ENCODE results near the gene ARPP21. TPM values are rescaled to one million over a fixed set of nuclear protein-coding genes. Genes with fewer than 3 reads are reported as not detected.

ARPP21 gene
- total and polyA plus RNA-seq, 9 donors: not detected

DNA sequence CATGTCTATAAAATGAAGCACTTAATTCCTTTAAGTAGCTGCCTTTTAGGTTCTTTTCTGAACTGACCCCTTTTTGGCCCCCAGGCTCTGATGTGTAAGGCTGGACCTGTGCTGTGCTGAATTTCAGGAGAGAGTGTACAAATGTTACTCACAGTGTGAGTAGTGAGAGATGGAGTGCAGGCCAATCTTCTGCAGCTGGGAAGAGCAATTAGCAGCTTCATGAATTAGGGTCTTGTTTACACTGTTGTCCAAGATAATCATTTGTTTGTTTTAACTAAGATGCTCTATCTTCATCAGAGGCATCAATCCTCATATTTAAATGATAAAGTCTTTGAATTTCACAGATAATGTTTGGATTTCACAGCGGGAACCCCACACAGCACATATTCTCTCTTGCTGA is 19.4 kb downstream of the ARPP21 start:
- intact Hi-C loops (cut with DNase I): no loop called here
- WGBS, 3 donors: 63 to 83% (median 75%) methylated on average over 1 of the region's 1 CpG
- no peaks in the 10 kb centered on the region for H3K9me3 ChIP-seq
- no peak overlapping the region for H3K27ac ChIP-seq
- H3K27me3 ChIP-seq: no peaks in the 10 kb centered on the region
- no peaks in the 10 kb centered on the region for H3K4me1 ChIP-seq (ENCODE audit: insufficient read depth)
- no peak for DNase-seq
- TF ChIP-seq, protein P1, sequence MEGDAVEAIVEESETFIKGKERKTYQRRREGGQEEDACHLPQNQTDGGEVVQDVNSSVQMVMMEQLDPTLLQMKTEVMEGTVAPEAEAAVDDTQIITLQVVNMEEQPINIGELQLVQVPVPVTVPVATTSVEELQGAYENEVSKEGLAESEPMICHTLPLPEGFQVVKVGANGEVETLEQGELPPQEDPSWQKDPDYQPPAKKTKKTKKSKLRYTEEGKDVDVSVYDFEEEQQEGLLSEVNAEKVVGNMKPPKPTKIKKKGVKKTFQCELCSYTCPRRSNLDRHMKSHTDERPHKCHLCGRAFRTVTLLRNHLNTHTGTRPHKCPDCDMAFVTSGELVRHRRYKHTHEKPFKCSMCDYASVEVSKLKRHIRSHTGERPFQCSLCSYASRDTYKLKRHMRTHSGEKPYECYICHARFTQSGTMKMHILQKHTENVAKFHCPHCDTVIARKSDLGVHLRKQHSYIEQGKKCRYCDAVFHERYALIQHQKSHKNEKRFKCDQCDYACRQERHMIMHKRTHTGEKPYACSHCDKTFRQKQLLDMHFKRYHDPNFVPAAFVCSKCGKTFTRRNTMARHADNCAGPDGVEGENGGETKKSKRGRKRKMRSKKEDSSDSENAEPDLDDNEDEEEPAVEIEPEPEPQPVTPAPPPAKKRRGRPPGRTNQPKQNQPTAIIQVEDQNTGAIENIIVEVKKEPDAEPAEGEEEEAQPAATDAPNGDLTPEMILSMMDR (IDR thresholded peaks at IDR 0.05): no peak
- TF ChIP-seq EP300 (IDR thresholded peaks at IDR 0.05) (no peak), POLR2A (IDR thresholded peaks at IDR 0.05) (no peak)
- no peaks in the 10 kb centered on the region for H3K36me3 ChIP-seq
- no peak overlapping the region for H3K4me3 ChIP-seq

DNA sequence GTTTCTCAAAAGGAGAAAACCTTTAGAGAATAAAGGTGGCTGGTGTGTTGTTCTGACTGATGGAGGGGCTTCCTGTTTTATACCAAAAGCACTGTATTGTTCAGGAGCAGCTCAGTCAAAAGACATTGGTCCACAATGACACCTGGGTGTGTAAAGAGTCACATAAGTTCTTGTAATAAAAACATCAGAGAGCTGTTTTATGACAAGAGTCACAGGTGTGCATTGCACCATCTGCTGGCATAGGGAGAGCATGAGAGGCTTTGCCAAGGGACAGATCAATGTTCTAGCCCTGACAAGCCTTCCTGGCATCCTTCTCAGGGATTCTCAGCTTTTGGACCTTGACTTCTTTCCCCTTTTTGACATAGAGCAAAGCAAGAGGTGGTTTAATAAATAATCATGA is 20.4 kb downstream of the ARPP21 start:
- no peak overlapping the region for H3K27ac ChIP-seq
- intact Hi-C loops (cut with DNase I): no loop called here

DNA sequence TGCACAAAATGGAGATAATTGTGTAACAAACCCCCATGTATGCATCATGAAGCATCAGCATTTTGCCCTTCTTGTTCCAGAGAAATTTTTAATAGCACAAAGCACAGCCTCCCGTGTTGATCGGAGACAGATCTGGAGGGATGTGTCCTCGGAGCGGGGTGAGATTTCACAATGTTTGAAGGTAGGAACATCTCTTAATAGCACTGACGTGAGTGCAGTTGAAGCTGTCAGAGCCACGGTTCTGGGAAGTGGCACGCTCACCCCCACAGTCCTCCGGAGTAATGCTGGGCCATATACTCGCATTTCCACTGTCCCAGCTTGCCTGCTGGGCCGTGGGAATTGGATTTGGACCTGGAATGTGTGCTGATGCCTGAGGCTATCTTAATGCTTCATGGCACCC is 24.1 kb downstream of the ARPP21 start:
- Histone ChIP-seq H3K4me1 (ENCODE audit: insufficient read depth) (no peaks in the 10 kb centered on the region), H3K9me3 (no peaks in the 10 kb centered on the region), H3K36me3 (no peaks in the 10 kb centered on the region), H3K4me3 (no peak overlapping the region), H3K27me3 (no peaks in the 10 kb centered on the region), H3K27ac (no peak overlapping the region)
- WGBS, 3 donors: 70 to 71% (median 70%) methylated on average over 10 of the region's 10 CpGs
- DNase-seq: no peak
- TF ChIP-seq, protein P1 (IDR thresholded peaks at IDR 0.05): no peak
- TF ChIP-seq EP300 (IDR thresholded peaks at IDR 0.05) (no peak), POLR2A (IDR thresholded peaks at IDR 0.05) (no peak)
- intact Hi-C loops (cut with DNase I): no loop called here

More for the DNA sequence above, 20.4 kb downstream of the ARPP21 start:
- Histone ChIP-seq H3K36me3 (no peaks in the 10 kb centered on the region), H3K9me3 (no peaks in the 10 kb centered on the region), H3K4me1 (ENCODE audit: insufficient read depth) (no peaks in the 10 kb centered on the region), H3K27me3 (no peaks in the 10 kb centered on the region), H3K4me3 (no peak overlapping the region)
- TF ChIP-seq EP300 (IDR thresholded peaks at IDR 0.05) (no peak), POLR2A (IDR thresholded peaks at IDR 0.05) (no peak)
- TF ChIP-seq, protein P1 (IDR thresholded peaks at IDR 0.05): no peak
- no peak for DNase-seq

DNA sequence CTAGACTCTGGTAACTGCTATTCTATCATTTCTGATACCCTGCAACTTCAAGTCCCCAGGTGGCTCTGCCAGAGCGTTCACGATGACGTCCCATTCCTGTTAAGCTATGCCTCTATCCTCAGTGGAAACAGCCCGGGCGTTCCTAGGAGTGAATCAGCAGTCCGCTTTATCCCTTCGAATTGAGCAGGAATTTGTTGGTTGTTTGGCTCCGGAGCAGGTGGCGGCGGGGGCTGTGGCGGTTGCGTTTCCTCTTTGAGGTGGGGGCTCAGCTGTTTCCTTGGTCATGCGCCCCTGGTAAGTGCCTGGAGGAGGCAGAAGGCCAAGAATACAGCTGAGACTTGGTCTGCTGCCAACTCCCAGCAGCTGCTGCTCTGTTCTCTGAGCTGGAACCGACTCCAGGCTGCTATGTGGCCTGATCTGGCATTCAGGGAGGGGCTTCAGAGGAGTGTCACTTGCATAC is 25.2 kb downstream of the ARPP21 start:
- no peak overlapping the region for H3K27ac ChIP-seq
- intact Hi-C loops (cut with DNase I): no loop called here
- 0 to 1% (median 1%) methylated on average over 14 of the region's 14 CpGs for WGBS, 3 donors
- TF ChIP-seq, protein P1 (IDR thresholded peaks at IDR 0.05): no peak
- TF ChIP-seq POLR2A (IDR thresholded peaks at IDR 0.05) (no peak), EP300 (IDR thresholded peaks at IDR 0.05) (no peak)
- no peaks in the 10 kb centered on the region for H3K4me1 ChIP-seq (ENCODE audit: insufficient read depth)
- H3K27me3 ChIP-seq: no peaks in the 10 kb centered on the region
- H3K36me3 ChIP-seq: no peaks in the 10 kb centered on the region
- peak; percentile 11 to 52 (median 25) for DNase-seq
- no peaks in the 10 kb centered on the region for H3K9me3 ChIP-seq
- H3K4me3 ChIP-seq: no peak overlapping the region
